ENCODE measurements around the gene PLEKHG5.
"Not testable (repeated sequence)": the region's sequence is repeated elsewhere in the genome, so short reads cannot be mapped to it uniquely, and the experiment has no call there.

Gene PLEKHG5

DNA sequence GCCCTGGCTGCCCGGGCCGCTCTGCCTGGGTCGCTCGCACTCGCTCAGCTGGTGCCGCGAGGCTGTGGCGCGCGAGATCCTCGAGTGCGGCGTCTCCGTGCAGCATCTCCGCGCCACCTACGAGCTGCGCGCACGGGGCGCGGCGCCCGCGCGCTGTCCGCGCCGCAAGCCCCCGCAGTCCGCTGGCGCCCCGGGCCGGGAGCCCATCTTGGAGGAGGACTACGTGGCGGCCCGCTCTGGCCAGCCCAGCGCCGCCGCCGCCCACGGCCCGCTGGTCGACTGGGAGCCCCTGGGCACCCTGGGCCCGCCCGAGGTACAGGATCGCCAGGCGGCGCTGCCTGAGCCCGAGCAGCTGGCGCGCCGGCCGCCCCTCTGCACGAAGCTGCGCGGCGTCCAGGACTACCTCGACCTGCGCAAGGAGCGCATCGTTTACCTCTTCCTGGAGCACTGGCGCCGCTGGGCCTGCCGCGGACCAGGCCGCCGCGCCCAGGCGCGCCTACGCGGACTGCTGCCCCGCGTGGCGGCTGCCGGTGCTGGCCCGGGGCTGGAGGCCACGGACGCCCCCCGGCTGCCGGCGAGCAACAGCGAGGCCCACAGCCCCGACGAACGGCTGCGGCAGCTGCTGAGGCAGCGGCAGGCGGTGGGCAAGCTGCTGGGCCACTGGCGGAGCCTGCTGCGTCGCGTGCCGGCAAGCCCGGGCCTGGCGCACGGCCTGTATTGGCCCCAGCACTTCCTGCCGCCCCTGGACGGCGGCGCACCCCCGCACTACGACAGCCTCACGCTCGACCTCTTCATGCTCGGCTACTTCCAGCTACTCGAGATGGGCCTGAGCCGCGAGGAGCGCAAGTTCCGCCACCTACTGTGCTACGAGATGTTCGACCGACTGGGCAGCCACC, 36.4 kb downstream of the PLEKHG5 start:
- no peak for TF ChIP-seq CTCF (IDR thresholded peaks at IDR 0.05; ENCODE audit: insufficient read depth, missing control alignments)
- FAIRE-seq (no peak), DNase-seq (ENCODE audit: insufficient read length, low spot score) (no peak)

GRCh38 chr1:6453895-6454855, 37.3 kb downstream of the PLEKHG5 start:
- DNase-seq (ENCODE audit: insufficient read length, low spot score); FAIRE-seq: not testable (repeated sequence)

DNA sequence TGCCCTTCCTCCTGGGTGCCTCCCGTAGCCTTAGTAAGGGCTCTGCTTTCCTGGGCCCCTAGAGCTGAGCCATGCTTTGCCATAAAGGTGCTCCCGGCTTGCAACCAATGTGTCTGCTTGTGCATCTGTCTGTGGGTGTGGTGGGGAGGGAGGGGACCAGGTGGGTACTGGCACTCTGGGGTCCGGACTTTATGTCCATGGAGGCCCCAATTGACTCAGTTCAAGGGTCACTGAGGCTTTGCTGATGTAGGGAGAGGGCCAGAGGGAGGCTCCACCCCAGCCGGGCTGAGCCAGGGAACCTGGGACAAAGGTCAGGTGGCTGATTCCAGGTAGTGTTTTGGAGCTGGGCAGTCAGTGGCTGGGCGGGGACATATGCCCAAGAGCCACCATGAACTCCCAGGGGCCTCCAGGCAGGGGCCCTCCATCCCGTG, 40.5 kb downstream of the PLEKHG5 start:
- TF ChIP-seq CTCF (IDR thresholded peaks at IDR 0.05; ENCODE audit: insufficient read depth, missing control alignments), result no peak
- DNase-seq (ENCODE audit: insufficient read length, low spot score) (no peak), FAIRE-seq (no peak)

DNA sequence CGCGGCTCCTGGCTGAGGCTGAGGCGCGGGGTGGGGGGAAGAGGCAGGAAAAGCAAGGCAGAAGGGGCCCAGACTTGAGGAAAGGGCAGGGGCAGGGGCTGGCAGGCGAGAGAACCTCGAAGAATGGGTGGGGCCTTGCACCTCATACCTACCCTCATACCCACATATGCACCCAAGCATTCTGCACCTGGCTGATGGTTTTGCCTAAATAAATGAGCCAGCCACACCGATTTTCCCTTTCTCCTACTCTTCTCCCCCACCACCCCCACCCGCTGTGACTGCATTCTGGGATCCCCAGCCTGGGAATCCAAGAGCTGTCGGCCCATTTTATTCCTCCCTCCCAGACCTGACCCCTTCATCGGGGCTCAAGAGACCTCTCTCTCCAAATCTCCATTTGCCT, 41.0 kb downstream of the PLEKHG5 start:
- not testable (repeated sequence) for FAIRE-seq; DNase-seq (ENCODE audit: insufficient read length, low spot score)

DNA sequence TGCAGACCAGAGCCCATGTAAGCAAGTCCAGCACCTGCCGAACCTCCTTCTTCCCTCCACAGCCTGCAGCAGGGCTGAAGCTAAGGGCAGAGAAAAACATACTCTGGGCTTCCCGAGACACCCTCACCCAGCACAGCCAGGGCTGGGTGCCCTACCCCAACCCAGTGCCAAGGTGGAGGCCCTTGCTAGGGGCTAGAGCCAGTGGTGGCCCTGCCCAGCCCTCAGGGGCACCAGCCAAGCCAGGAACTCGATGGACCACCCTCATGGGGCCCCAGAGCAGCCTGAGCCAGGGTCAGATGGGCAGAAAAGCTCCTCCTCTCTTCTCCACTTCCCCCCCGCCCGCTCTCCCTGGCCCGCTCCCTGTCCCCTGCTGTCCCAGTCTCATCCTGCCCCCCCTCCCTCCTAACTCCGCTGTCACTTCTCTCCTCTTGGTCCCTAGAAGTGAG, 41.4 kb downstream of the PLEKHG5 start:
- TF ChIP-seq CTCF (IDR thresholded peaks at IDR 0.05; ENCODE audit: insufficient read depth, missing control alignments), result no peak
- FAIRE-seq, result no peak
- no peak for DNase-seq (ENCODE audit: insufficient read length, low spot score)

DNA sequence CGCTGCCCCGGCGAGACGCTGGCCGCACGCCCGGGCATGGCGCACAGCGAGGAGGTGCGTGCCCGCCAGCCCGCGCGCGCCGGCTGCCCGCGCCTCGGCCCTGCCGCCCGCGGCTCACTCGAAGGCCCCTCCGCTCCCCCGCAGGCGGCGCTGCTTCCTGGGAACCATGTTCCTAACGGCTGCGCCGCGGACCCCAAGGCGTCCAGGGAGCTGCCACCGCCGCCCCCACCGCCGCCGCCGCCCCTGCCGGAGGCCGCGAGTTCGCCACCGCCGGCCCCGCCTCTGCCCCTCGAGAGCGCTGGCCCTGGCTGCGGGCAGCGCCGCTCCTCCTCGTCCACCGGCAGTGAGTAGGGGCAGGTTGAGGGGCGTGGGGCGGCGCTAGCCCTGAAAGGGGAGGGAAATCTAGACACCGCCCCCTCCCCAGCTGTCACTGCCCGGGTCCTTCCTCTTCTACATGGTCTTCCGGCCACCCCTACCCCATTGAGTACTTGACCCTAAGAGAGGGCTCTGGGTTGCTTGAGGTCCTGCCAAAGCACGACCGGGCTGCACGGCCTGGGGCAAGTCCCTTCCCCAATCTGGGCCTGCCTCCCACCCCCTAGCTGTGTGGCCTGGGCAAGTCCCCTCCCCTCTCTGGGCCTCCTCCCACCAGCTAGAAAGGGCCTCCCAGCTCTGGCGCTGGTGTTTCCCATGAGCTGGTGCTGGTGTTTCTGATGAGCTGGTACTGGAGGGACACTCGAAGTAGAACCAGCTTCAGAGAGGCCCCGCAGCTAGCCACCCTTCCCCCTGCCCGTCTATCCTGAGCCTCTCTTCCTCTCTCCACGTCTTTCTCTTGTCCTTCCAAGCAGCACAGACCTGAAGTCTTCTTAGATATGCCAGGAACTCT, 42.5 kb downstream of the PLEKHG5 start:
- TF ChIP-seq CTCF (IDR thresholded peaks at IDR 0.05; ENCODE audit: insufficient read depth, missing control alignments), result no peak
- DNase-seq (ENCODE audit: insufficient read length, low spot score) (no peak), FAIRE-seq (no peak)

DNA sequence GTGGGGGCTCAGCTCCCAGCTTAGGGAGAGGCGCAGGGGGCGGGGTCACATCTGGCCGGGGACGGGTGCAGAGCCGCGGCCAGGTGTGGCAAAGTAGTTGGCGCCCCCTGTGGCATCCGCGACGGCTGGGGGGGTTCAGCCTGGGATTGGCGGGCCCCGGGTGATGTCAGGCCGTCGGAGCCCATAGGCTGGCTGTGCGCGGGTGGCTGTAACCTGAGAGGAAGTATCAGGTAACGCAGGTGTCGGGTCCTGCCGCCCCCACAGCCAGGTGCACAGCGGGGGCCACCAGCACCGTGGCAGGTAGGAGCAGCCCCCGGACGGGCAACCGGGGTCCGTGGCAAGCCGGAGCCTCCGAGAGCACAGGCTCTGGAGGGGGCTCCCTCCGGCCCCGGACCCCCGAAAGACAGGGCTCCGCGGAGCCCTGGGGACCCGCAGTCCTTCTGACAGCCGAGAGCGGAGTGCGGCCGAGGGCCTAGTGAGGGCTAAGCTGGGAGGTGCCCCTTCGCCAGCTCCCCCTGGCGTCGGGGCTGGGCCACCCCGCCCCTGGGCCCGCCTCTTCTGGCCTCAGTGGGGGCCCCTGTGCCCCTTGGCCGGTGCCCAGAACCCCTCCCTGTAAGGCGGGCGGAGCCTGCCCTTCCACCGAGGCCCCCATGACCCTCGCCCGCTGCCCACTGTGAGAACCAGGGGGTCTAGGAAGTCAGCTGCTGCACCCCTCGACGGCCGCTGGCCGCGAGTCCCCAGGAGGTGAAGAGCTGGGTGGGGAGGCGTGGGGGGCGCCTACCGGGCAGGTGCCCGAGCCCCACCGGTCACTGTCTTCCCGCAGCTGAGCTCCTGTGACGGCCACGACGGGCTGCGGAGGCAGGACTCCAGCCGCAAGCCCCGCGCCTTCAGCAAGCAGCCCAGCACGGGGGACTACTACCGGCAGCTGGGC, 43.4 kb downstream of the PLEKHG5 start:
- no peak for DNase-seq (ENCODE audit: insufficient read length, low spot score)
- FAIRE-seq, result no peak
- no peak for TF ChIP-seq CTCF (IDR thresholded peaks at IDR 0.05; ENCODE audit: insufficient read depth, missing control alignments)
